ENCODE results near the gene SLAMF7.
"Not testable (repeated sequence)": the region's sequence is repeated elsewhere in the genome, so short reads cannot be mapped to it uniquely, and the experiment has no call there.

Gene SLAMF7

GRCh38 chr1:160713161-160713560 is 25.9 kb upstream of the SLAMF7 start:
- TF ChIP-seq SUZ12 (IDR thresholded peaks at IDR 0.05; ENCODE audit: extremely low read depth, insufficient read depth, insufficient read length) (no peak), ZNF274 (IDR thresholded peaks at IDR 0.05; ENCODE audit: low read depth, low read length) (no peak), YY1 (IDR thresholded peaks at IDR 0.05; ENCODE audit: insufficient read depth, insufficient read length) (no peak)
- no peak for DNase-seq (ENCODE audit: low read depth, low spot score)
- H3K27me3 ChIP-seq (ENCODE audit: insufficient read depth, insufficient read length): no peaks in the 10 kb centered on the region
- no peak overlapping the region for H3K4me3 ChIP-seq (ENCODE audit: insufficient read length, low read depth)
- H3K4me1 ChIP-seq (ENCODE audit: insufficient read depth, insufficient read length): no peaks in the 10 kb centered on the region
- H3K36me3 ChIP-seq (ENCODE audit: insufficient read depth, insufficient read length, low read length): no peaks in the 10 kb centered on the region
- H3K9me3 ChIP-seq (ENCODE audit: insufficient read depth, low read length): no peaks in the 10 kb centered on the region
- H3K9ac ChIP-seq (ENCODE audit: insufficient read length, low read depth): no peak overlapping the region

GRCh38 chr1:160714034-160714648 is 24.9 kb upstream of the SLAMF7 start:
- not testable (repeated sequence) for H3K27me3 ChIP-seq (ENCODE audit: insufficient read depth, insufficient read length); H3K36me3 ChIP-seq (ENCODE audit: insufficient read depth, insufficient read length, low read length); H3K9ac ChIP-seq (ENCODE audit: insufficient read length, low read depth); H3K4me1 ChIP-seq (ENCODE audit: insufficient read depth, insufficient read length); H3K9me3 ChIP-seq (ENCODE audit: insufficient read depth, low read length); H3K4me3 ChIP-seq (ENCODE audit: insufficient read length, low read depth); DNase-seq (ENCODE audit: low read depth, low spot score)

- no peaks in the 10 kb centered on the region for H3K4me1 ChIP-seq (ENCODE audit: insufficient read depth, insufficient read length)
- H3K9me3 ChIP-seq (ENCODE audit: insufficient read depth, low read length): peaks cover 10% of the 10 kb centered on the region
- H3K9ac ChIP-seq (ENCODE audit: insufficient read length, low read depth): no peak overlapping the region
- TF ChIP-seq YY1 (IDR thresholded peaks at IDR 0.05; ENCODE audit: insufficient read depth, insufficient read length): no peak
- no peaks in the 10 kb centered on the region for H3K36me3 ChIP-seq (ENCODE audit: insufficient read depth, insufficient read length, low read length)
- no peaks in the 10 kb centered on the region for H3K27me3 ChIP-seq (ENCODE audit: insufficient read depth, insufficient read length)
- H3K4me3 ChIP-seq (ENCODE audit: insufficient read length, low read depth): no peak overlapping the region
- DNase-seq (ENCODE audit: low read depth, low spot score): no peak
These were observed 23.0 kb upstream of the SLAMF7 start for GRCh38 chr1:160716013-160716412.

- no peak overlapping the region for H3K4me3 ChIP-seq (ENCODE audit: insufficient read length, low read depth)
- peaks cover 18% of the 10 kb centered on the region for H3K9me3 ChIP-seq (ENCODE audit: insufficient read depth, low read length)
- H3K36me3 ChIP-seq (ENCODE audit: insufficient read depth, insufficient read length, low read length): no peaks in the 10 kb centered on the region
- H3K4me1 ChIP-seq (ENCODE audit: insufficient read depth, insufficient read length): no peaks in the 10 kb centered on the region
- TF ChIP-seq ZNF274 (IDR thresholded peaks at IDR 0.05; ENCODE audit: low read depth, low read length) (no peak), YY1 (IDR thresholded peaks at IDR 0.05; ENCODE audit: insufficient read depth, insufficient read length) (no peak), SUZ12 (IDR thresholded peaks at IDR 0.05; ENCODE audit: extremely low read depth, insufficient read depth, insufficient read length) (no peak)
- H3K27me3 ChIP-seq (ENCODE audit: insufficient read depth, insufficient read length): no peaks in the 10 kb centered on the region
- no peak for DNase-seq (ENCODE audit: low read depth, low spot score)
- H3K9ac ChIP-seq (ENCODE audit: insufficient read length, low read depth): no peak overlapping the region
These were observed 21.7 kb upstream of the SLAMF7 start for GRCh38 chr1:160717306-160717705.

- Histone ChIP-seq H3K27me3 (ENCODE audit: insufficient read depth, insufficient read length) (no peaks in the 10 kb centered on the region), H3K9ac (ENCODE audit: insufficient read length, low read depth) (no peak overlapping the region), H3K4me3 (ENCODE audit: insufficient read length, low read depth) (no peak overlapping the region), H3K36me3 (ENCODE audit: insufficient read depth, insufficient read length, low read length) (no peaks in the 10 kb centered on the region), H3K4me1 (ENCODE audit: insufficient read depth, insufficient read length) (no peaks in the 10 kb centered on the region), H3K9me3 (ENCODE audit: insufficient read depth, low read length) (peaks cover 18% of the 10 kb centered on the region)
- no peak for TF ChIP-seq SUZ12 (IDR thresholded peaks at IDR 0.05; ENCODE audit: extremely low read depth, insufficient read depth, insufficient read length)
- TF ChIP-seq ZNF274 (IDR thresholded peaks at IDR 0.05; ENCODE audit: low read depth, low read length): no peak
- TF ChIP-seq YY1 (IDR thresholded peaks at IDR 0.05; ENCODE audit: insufficient read depth, insufficient read length): no peak
- DNase-seq (ENCODE audit: low read depth, low spot score): no peak
These were observed 20.8 kb upstream of the SLAMF7 start for GRCh38 chr1:160718210-160718609.

- DNase-seq (ENCODE audit: low read depth, low spot score): no peak
- H3K4me1 ChIP-seq (ENCODE audit: insufficient read depth, insufficient read length): peaks cover 3% of the 10 kb centered on the region
- H3K9me3 ChIP-seq (ENCODE audit: insufficient read depth, low read length): peaks cover 18% of the 10 kb centered on the region
- H3K36me3 ChIP-seq (ENCODE audit: insufficient read depth, insufficient read length, low read length): no peaks in the 10 kb centered on the region
- no peak overlapping the region for H3K9ac ChIP-seq (ENCODE audit: insufficient read length, low read depth)
- no peaks in the 10 kb centered on the region for H3K27me3 ChIP-seq (ENCODE audit: insufficient read depth, insufficient read length)
- no peak overlapping the region for H3K4me3 ChIP-seq (ENCODE audit: insufficient read length, low read depth)
- TF ChIP-seq SUZ12 (IDR thresholded peaks at IDR 0.05; ENCODE audit: extremely low read depth, insufficient read depth, insufficient read length): no peak
- no peak for TF ChIP-seq YY1 (IDR thresholded peaks at IDR 0.05; ENCODE audit: insufficient read depth, insufficient read length)
- TF ChIP-seq ZNF274 (IDR thresholded peaks at IDR 0.05; ENCODE audit: low read depth, low read length): no peak
These were observed 18.5 kb upstream of the SLAMF7 start for GRCh38 chr1:160720356-160721085.

GRCh38 chr1:160721473-160721872 is 17.6 kb upstream of the SLAMF7 start:
- Histone ChIP-seq H3K9me3 (ENCODE audit: insufficient read depth, low read length) (peaks cover 18% of the 10 kb centered on the region), H3K4me3 (ENCODE audit: insufficient read length, low read depth) (no peak overlapping the region), H3K9ac (ENCODE audit: insufficient read length, low read depth) (no peak overlapping the region), H3K4me1 (ENCODE audit: insufficient read depth, insufficient read length) (peaks cover 6% of the 10 kb centered on the region), H3K27me3 (ENCODE audit: insufficient read depth, insufficient read length) (no peaks in the 10 kb centered on the region), H3K36me3 (ENCODE audit: insufficient read depth, insufficient read length, low read length) (no peaks in the 10 kb centered on the region)
- TF ChIP-seq ZNF274 (IDR thresholded peaks at IDR 0.05; ENCODE audit: low read depth, low read length) (no peak), SUZ12 (IDR thresholded peaks at IDR 0.05; ENCODE audit: extremely low read depth, insufficient read depth, insufficient read length) (no peak), YY1 (IDR thresholded peaks at IDR 0.05; ENCODE audit: insufficient read depth, insufficient read length) (no peak)
- no peak for DNase-seq (ENCODE audit: low read depth, low spot score)

Measured in NT2/D1 (cell line).